Left lung (tissue), 10 donors: Measurements from ENCODE around the gene COBL. TPM values are rescaled to one million over a fixed set of nuclear protein-coding genes. Genes with fewer than 3 reads are reported as not detected.

Source experiments
- ATAC-seq: fragments of 200-7000 bp; cut with Tn5 transposase; one replicate; pipeline ENCODE4 v1.9.1; 2020; ENCODE audit warnings: moderate library complexity
- DNase-seq, 4 donors: peaks; one replicate each; pipeline ENCODE4 v3.0.0-alpha.2; 2013 to 2020
- H3K27ac ChIP-seq, 2 donors: fragments of 200-600 bp; sonication (generic) in 1 of 2; one replicate each; pipeline versions ENCODE4 v1.5.0 to v1.8.0; 2020 to 2021
- H3K27me3 ChIP-seq, 2 donors: fragments of 200-600 bp; sonication (generic) in 1 of 2; one replicate each; pipeline versions ENCODE4 v1.5.0 to v1.8.0; 2020 to 2021
- H3K36me3 ChIP-seq, 2 donors: fragments of 200-600 bp; sonication (generic) in 1 of 2; one replicate each; pipeline versions ENCODE4 v1.5.0 to v1.8.0; 2020 to 2021
- H3K4me1 ChIP-seq, 2 donors: fragments of 200-600 bp; one replicate each; pipeline ENCODE4 v1.8.0; 2021
- H3K4me3 ChIP-seq, 2 donors: fragments of 200-600 bp; sonication (generic) in 1 of 2; one replicate each; pipeline versions ENCODE4 v1.5.0 to v1.8.0; 2020 to 2021; ENCODE audit warnings: mild to moderate bottlenecking in 1 of 2
- H3K9me3 ChIP-seq, 2 donors: fragments of 200-600 bp; sonication (generic) in 1 of 2; one replicate each; pipeline versions ENCODE4 v1.5.0 to v1.8.0; 2020 to 2021
- CTCF ChIP-seq, 2 donors: fragments of 200-600 bp; sonication (generic) in 1 of 2; IDR thresholded peaks; one replicate each; pipeline versions ENCODE4 v1.5.0 to v1.8.0; 2021; ENCODE audit warnings: antibody characterized with exemption in 2 of 2
- intact Hi-C, 2 donors: fragments of 100-400 bp; cut with DNase I; formaldehyde crosslinking; loops; one replicate each; pipeline versions ENCODE4 v1.11.2 to v1.14.2; 2022
- polyA plus RNA-seq, 6 donors: library from polyadenylated mRNA; unstranded; fragments of 120-200 nt; gene quantifications; one replicate each; pipeline ENCODE4 v1.2.1, GENCODE V29; 2013; ENCODE audit not compliant: insufficient read length in 6 of 6
- total RNA-seq, 2 donors: library from RNA; stranded (reverse); fragmentation: NEBNext Ultra II Directional; extraction: Animal tissue kit (Norgen Biotek cat#: 25700); gene quantifications; one replicate each; pipeline ENCODE4 v1.2.1, GENCODE V29; 2021
- donor health status: DM: no; HTN: yes; CAD: no.
- donor health status: DM: no; HTN: no; CAD: no.

COBL gene
- total and polyA plus RNA-seq, 8 donors, result 3.6 to 36.1 (median 6.4) TPM

- DNase-seq (no peak), ATAC-seq (no peak)
- no peaks in the 10 kb centered on the region for H3K36me3 ChIP-seq
- intact Hi-C loops, result no loop called here
- peaks cover 0 to 19% of the 10 kb centered on the region in 2 donors for H3K9me3 ChIP-seq
- H3K4me3 ChIP-seq, result no peak overlapping the region
- no peak for TF ChIP-seq CTCF (IDR thresholded peaks at IDR 0.05)
- no peaks in the 10 kb centered on the region for H3K27me3 ChIP-seq
- H3K4me1 ChIP-seq, result no peaks in the 10 kb centered on the region
- no peak overlapping the region for H3K27ac ChIP-seq
Measured at GRCh38 chr7:51090411-51090810, 226.2 kb downstream of the COBL start.

- H3K36me3 ChIP-seq, result no peaks in the 10 kb centered on the region
- H3K27me3 ChIP-seq, result no peaks in the 10 kb centered on the region
- TF ChIP-seq CTCF (IDR thresholded peaks at IDR 0.05), result no peak
- no peak for DNase-seq
- no peak for ATAC-seq
- no peaks in the 10 kb centered on the region for H3K4me1 ChIP-seq
- no peak overlapping the region for H3K4me3 ChIP-seq
- intact Hi-C loops, result no loop called here
- peaks cover 0 to under 1% of the 10 kb centered on the region in 2 donors for H3K9me3 ChIP-seq
- no peak overlapping the region for H3K27ac ChIP-seq
Measured at GRCh38 chr7:51085034-51085692, 231.4 kb downstream of the COBL start.

GRCh38 chr7:51084121-51084520 is 232.5 kb downstream of the COBL start:
- Histone ChIP-seq H3K36me3 (no peaks in the 10 kb centered on the region), H3K4me3 (no peak overlapping the region), H3K27me3 (no peaks in the 10 kb centered on the region), H3K27ac (no peak overlapping the region), H3K9me3 (no peaks in the 10 kb centered on the region), H3K4me1 (no peaks in the 10 kb centered on the region)
- TF ChIP-seq CTCF (IDR thresholded peaks at IDR 0.05), result no peak
- intact Hi-C loops, result no loop called here
- no peak for ATAC-seq
- no peak for DNase-seq

GRCh38 chr7:51082940-51083533 is 233.6 kb downstream of the COBL start:
- Histone ChIP-seq H3K36me3 (no peaks in the 10 kb centered on the region), H3K27me3 (no peaks in the 10 kb centered on the region), H3K27ac (no peak overlapping the region), H3K4me1 (no peaks in the 10 kb centered on the region), H3K4me3 (no peak overlapping the region), H3K9me3 (no peaks in the 10 kb centered on the region)
- TF ChIP-seq CTCF (IDR thresholded peaks at IDR 0.05), result no peak
- DNase-seq, result no peak
- intact Hi-C loops, result no loop called here
- ATAC-seq, result no peak

- Histone ChIP-seq H3K4me1 (no peaks in the 10 kb centered on the region), H3K4me3 (no peak overlapping the region), H3K9me3 (no peaks in the 10 kb centered on the region), H3K27me3 (no peaks in the 10 kb centered on the region), H3K36me3 (no peaks in the 10 kb centered on the region), H3K27ac (no peak overlapping the region)
- DNase-seq, result no peak
- no peak for TF ChIP-seq CTCF (IDR thresholded peaks at IDR 0.05)
- intact Hi-C loops, result no loop called here
- no peak for ATAC-seq
Measured at GRCh38 chr7:51082096-51082840, 234.3 kb downstream of the COBL start.
